T-helper 17 cell (primary cell): Measurements from ENCODE around the gene CYBA. TPM values are rescaled to one million over a fixed set of nuclear protein-coding genes. Genes with fewer than 3 reads are reported as not detected.

Experiments used
- ATAC-seq: fragments of 150-1000 bp; cut with Tn5 transposase; 2 replicates; pipeline ENCODE4 v1.10.0; 2021; ENCODE audit warnings: mild to moderate bottlenecking, moderate library complexity
- DNase-seq, 3 donors: peaks; one replicate each; pipeline versions ENCODE4 v3.0.0 to v3.0.0-alpha.2; 2020 to 2021
- H3K9me3 ChIP-seq: one replicate; pipeline ENCODE4 v1.7.0; 2013; ENCODE audit warnings: low read length, mild to moderate bottlenecking; ENCODE audit not compliant: control insufficient read depth, poor library complexity, severe bottlenecking
- H3K27ac Mint-ChIP-seq: one replicate; pipeline ENCODE4 v1.8.0; 2022; ENCODE audit warnings: mild to moderate bottlenecking, moderate library complexity, mixed read lengths
- H3K27me3 Mint-ChIP-seq: one replicate; pipeline ENCODE4 v1.8.0; 2022; ENCODE audit warnings: mixed read lengths
- H3K36me3 Mint-ChIP-seq: one replicate; pipeline ENCODE4 v1.8.0; 2022; ENCODE audit warnings: low read depth, mixed read lengths
- H3K4me1 Mint-ChIP-seq: one replicate; pipeline ENCODE4 v1.8.0; 2022; ENCODE audit warnings: mild to moderate bottlenecking, mixed read lengths
- H3K4me3 Mint-ChIP-seq: one replicate; pipeline ENCODE4 v1.8.0; 2022; ENCODE audit warnings: mild to moderate bottlenecking, moderate library complexity, mixed read lengths
- total RNA-seq, 4 donors: library from RNA in 2 of 4; stranded (reverse) in 2 of 4; gene quantifications; one replicate each; pipeline ENCODE4 v1.2.3 and lab custom pipeline; 2022 to 2026

CYBA gene
- total RNA-seq, 2 donors from 2014 or later = 346 to 383 TPM

DNA sequence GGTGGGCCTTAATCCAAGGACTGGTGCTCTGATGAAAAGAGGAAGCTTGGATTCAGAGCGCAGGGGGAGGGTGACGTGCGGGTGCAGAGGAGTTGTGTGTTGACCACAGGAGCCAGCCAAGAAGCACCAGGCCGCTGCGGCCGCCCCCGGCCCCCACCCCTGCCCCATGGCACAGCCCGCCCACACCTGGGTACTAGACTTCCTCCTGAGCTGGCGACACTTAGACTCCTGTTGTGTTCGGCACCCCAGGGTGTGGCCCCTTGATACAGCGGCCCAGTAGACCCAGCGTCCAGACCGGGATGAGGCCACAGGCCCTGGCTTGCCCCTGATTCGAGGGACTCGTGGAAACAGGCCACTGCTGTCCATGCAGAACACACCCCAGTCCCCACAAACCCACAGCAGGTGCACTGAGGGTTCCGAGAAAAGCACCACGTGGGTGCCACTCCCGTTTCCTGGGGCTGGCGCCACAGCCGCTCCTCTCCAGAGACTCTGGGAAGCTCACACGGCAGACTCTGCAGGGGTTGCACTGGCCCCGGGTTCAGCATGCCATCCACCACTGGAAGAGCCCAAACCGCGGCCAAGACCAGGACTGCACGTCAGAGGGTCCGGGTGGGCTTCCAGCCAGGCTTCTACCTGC is 41.2 kb upstream of the CYBA start:
- Mint-ChIP-seq H3K27ac (peak overlapping the region; percentile 93), H3K4me3 (peak overlapping the region; percentile 75), H3K36me3 (no peaks in the 10 kb centered on the region), H3K27me3 (no peaks in the 10 kb centered on the region), H3K4me1 (peaks cover 34% of the 10 kb centered on the region)
- ATAC-seq = peak; percentile 55
- DNase-seq = no peak
- no peaks in the 10 kb centered on the region for H3K9me3 ChIP-seq

DNA sequence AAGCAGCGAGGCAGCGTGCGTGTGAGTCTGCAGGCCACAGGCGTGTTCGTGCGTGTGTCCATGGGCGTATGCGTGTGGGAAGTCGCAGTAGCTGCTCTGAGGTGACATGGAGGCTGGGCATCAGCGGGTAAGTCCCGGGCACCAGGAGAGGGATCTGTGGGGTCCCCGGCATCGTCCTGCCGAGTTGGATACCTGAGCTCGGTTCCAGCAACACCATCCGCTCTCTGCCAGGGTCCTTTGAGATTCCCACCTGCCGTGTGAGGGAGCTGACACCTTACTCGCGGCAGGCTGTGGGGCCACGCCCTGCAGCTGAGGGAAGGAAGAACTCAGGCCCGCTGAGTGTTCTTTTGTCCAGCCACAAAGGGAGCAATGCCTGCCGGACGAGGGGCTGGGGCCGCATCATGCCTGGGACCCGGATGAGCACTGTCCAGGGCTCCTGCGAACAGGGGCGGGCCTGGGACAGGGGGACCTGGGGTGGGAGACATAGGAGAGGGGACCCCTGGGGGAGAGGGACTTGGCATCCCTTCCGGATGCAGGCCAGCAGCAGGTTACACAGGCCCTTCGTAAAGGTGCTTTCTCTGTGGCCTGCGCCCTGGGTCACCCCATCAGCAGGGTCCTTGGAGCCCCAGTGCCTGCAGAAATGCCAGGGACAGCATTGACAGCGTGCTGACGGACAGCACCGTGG is 40.4 kb upstream of the CYBA start:
- Mint-ChIP-seq H3K4me3 (peak overlapping the region; percentile 84), H3K36me3 (no peaks in the 10 kb centered on the region), H3K27me3 (no peaks in the 10 kb centered on the region), H3K4me1 (peaks cover 34% of the 10 kb centered on the region), H3K27ac (peak overlapping the region; percentile 93)
- no peaks in the 10 kb centered on the region for H3K9me3 ChIP-seq
- no peak for DNase-seq
- no peak for ATAC-seq

DNA sequence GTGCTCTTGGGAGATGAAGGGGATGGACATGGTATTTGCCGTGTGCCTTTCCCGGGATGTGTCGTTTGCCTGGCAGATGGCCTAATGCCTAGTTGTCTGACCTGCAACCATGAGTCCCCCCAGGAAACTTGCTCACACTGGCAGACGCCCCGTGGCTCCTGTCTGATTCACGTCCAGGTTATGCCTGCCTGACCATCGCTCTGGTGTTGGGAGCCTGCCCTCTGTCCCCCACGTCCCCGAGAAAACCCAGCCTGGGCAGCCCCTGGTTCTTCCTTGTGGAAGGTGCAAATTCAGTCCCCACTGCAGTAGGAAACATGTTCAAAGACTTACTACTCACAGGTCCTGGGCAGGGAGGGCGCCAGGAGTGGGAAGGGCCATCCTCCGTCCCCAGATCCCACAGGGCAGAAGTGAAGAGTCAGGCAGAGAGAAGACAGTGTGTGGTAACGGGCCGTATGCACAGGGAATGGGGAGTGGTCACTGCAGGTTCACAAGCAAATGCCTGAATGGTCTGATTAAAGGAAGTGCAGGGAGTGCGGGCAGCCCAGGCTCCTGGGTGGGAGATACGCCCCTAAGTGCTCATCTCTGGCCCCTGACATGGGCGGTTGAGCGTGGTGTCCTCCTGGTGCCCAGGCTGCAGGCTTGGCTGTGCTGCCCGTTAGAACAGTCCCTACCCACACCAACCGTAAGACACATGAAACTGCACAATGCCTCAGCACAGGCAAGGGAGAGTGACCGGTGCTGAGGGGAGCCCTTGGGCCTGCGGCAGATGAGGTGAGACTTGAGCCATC is 39.7 kb upstream of the CYBA start:
- DNase-seq (no peak), ATAC-seq (no peak)
- no peaks in the 10 kb centered on the region for H3K36me3 Mint-ChIP-seq
- no peaks in the 10 kb centered on the region for H3K9me3 ChIP-seq
- no peaks in the 10 kb centered on the region for H3K27me3 Mint-ChIP-seq
- peaks cover 34% of the 10 kb centered on the region for H3K4me1 Mint-ChIP-seq
- H3K27ac Mint-ChIP-seq = peak overlapping the region; percentile 93
- H3K4me3 Mint-ChIP-seq = peak overlapping the region; percentile 84

DNA sequence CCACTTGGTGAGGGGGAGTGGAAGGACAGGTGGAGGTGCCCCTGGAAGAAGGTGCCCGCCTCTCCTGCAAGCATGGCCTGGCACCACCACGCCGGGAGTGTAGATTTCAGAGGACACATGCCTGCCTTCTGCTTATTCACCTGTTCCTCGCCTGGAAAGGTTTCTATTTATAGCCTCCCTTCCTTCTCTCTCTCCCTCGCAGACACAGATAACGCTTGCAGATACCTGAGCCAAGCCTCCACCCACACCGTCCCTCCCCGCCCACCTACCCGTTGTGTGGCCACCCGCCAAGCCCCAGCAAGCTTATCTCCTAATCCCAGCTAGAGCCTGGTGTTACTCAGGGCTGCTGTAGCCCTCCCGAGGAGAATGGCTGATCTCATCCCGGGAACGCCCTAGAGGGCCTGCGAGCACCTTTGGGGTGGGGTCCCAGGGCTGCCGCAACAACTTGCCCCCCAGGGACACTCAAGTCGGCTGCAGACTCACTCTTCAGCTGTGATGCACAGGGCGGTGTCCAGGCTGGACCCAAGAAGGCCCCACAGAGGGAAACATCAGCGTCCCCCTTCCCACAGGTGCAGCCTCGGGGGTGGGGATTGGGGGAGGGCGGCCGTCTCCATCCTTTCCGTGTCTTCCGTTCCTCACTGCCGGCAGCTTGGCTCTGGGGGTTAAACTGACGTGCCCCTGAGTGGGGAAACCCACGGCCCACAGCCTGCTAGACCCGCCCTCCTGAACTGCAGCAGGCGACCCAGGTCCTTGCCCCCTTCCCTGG is 37.3 kb upstream of the CYBA start:
- Mint-ChIP-seq H3K27ac (no peak overlapping the region), H3K36me3 (no peaks in the 10 kb centered on the region), H3K4me3 (no peak overlapping the region), H3K4me1 (peaks cover 34% of the 10 kb centered on the region), H3K27me3 (no peaks in the 10 kb centered on the region)
- DNase-seq (no peak), ATAC-seq (no peak)
- no peaks in the 10 kb centered on the region for H3K9me3 ChIP-seq

DNA sequence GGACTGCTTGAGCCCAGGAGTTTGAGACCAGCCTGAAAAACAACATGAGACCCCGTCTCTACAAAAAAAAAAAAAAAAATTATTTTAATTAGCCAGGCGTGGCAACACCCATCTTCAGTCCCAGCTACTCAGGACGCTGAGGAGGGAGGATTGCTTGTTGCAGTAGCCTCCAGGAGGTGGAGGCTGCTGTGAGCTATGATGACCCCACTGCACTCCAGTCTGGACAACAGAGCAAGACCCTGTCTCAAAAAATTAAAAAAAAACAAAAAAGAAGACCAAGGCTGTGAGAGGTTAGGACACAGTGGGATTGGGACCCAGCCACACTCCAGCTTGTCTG is 36.8 kb upstream of the CYBA start:
- Mint-ChIP-seq H3K36me3 (no peaks in the 10 kb centered on the region), H3K4me1 (peaks cover 32% of the 10 kb centered on the region), H3K4me3 (no peak overlapping the region), H3K27ac (no peak overlapping the region), H3K27me3 (no peaks in the 10 kb centered on the region)
- DNase-seq (no peak), ATAC-seq (no peak)
- H3K9me3 ChIP-seq = no peaks in the 10 kb centered on the region

DNA sequence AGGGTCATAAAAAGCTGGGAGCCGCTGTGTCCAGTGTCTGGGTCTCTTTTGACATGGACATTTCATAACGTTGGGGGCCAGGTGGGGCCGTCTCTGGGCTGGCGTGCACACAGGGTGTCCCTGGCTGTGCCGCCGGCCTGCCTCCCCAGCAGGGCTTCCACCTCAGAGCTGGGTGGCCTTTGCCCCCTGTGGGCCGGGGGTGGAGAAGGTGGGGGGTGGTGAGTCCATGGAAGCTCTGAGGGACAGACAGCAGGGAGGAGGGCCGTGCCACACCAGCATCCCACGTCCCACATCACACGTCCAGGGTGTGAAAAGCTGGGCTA is 36.4 kb upstream of the CYBA start:
- Mint-ChIP-seq H3K4me3 (peak overlapping the region; percentile 5), H3K27me3 (no peaks in the 10 kb centered on the region), H3K4me1 (peaks cover 33% of the 10 kb centered on the region), H3K36me3 (no peaks in the 10 kb centered on the region), H3K27ac (no peak overlapping the region)
- DNase-seq (no peak), ATAC-seq (no peak)
- H3K9me3 ChIP-seq = no peaks in the 10 kb centered on the region

DNA sequence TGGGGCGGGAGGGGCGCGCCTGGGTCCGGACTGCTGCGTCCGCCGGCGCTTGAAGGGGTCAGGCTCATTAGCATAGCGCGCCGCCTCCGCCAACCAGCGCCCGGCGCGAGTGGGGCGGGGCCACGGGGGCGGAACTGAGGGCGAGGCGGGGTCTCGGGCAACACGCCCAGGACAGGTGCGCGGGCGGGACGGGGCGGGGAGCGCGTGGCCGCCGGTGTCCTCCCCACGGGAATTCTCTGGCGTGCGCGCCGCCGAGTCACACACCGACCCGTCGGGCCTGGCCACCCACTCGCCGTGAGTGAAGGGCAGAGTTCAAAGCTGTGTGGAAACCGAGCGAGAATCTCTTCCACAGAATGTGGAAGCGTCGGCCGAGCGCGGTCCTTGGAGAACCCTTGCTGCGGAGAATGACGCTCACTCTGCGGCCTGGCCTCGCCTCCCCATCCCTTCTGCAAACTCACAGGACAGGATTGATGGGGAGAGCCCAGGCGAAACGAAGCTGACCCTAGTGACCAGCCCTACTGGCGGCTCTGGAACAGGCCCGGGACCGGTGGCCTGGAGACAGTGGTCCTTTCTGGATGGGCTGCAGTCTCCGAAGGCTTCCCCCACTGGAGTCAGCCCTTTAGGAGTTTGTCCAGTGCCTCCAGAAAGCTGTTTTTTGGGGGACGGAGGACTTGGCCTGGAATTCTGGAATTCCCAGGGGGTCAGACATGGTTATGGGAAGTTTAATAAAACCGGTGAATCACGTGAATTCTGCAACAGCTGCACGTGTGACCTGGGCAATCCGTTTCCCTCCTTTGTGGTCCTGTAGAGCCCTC is 35.8 kb upstream of the CYBA start, which contains the start of gene SNAI3:
SNAI3 (minus strand) TSS at position 69 of the 815 bp plus-strand sequence. CDS start 101 bp downstream, outside the sequence.
- ATAC-seq = peak; percentile 86
- Mint-ChIP-seq H3K27ac (peak within 1 kb of the TSS; percentile 56), H3K4me1 (peaks cover 36% of the 10 kb centered on the region)

DNA sequence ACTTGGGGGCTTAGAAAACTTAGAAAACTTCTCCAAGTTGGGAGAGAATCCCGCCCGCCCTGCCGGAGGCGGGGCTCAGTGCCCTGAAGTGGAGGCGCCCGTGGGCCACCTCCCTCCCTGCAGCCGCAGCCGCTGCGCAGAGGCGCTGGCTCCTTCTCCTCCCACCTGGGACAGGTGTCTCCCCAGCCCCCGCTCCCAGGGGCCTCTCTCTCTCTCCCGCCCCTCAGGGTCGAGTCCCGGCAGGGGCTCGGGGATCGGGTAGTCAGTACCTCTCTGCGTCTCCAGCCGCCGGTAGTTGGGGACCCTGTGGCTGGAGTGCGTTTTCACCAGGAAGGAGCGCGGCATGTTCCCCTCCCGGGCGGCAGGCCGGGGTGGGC is 35.2 kb upstream of the CYBA start:
- H3K27me3 Mint-ChIP-seq = no peaks in the 10 kb centered on the region
- peaks cover 37% of the 10 kb centered on the region for H3K4me1 Mint-ChIP-seq
- ATAC-seq = peak; percentile 62
- DNase-seq = peak in 2 of 3 donors; percentile 53 to 57
- peak overlapping the region; percentile 87 for H3K4me3 Mint-ChIP-seq
- H3K36me3 Mint-ChIP-seq = no peaks in the 10 kb centered on the region
- no peaks in the 10 kb centered on the region for H3K9me3 ChIP-seq
- peak overlapping the region; percentile 11 for H3K27ac Mint-ChIP-seq

More for the DNA sequence above, 35.8 kb upstream of the CYBA start, which contains the start of gene SNAI3:
- H3K27me3 Mint-ChIP-seq = no peaks in the 10 kb centered on the region
- no peaks in the 10 kb centered on the region for H3K36me3 Mint-ChIP-seq
- peak; percentile 79 to 87 (median 85) for DNase-seq
- peak within 1 kb of the TSS; percentile 87 for H3K4me3 Mint-ChIP-seq
- no peaks in the 10 kb centered on the region for H3K9me3 ChIP-seq

DNA sequence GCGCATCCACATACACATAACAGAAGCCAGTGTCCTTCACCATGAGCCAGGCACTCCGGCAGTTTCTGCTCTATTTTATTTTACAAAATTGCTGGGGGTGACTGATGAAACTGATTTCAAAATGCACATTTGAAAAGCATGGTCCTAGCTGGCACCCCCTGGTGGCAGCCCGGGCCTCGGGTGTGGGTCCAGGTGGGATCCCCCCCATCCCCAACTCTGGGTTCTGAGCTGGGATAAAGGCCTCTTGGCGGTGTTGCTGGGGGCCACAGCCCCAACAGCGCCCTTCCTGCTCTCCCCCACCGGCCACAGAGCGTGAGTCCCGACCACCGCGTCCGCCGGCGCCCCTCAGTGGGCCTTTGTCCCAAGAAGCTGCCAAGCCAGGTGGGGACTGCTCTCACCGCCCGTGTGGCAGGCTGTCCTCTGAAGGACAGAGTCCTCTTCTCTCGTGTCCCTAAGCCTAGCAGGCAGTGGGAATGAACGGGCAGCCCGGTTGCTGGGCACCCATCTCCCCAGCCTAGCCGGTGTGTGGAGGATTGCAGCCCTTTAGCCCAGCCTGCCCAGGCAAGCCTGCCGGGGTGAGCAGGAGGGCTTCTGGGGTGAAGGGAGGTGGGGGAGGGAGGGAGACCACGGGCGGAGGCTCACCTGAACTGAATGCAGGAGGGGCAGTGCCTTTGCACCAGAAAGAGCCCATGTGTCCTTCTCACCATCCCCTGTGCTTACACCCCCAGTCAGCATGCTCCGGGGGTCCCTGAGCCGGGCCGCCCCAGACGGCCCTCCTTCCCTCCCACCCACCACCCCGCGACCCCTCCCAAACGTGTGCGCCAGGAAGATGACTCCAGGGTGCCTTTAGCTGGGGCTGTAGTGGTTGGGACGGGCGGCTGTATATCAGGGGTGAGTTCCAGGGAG is 34.6 kb upstream of the CYBA start:
- peak; percentile 25 for ATAC-seq
- no peaks in the 10 kb centered on the region for H3K9me3 ChIP-seq
- Mint-ChIP-seq H3K4me1 (peaks cover 35% of the 10 kb centered on the region), H3K27me3 (no peaks in the 10 kb centered on the region), H3K36me3 (no peaks in the 10 kb centered on the region), H3K4me3 (peak overlapping the region; percentile 87), H3K27ac (peak overlapping the region; percentile 56)
- DNase-seq = peak in 1 of 3 donors; percentile 52

DNA sequence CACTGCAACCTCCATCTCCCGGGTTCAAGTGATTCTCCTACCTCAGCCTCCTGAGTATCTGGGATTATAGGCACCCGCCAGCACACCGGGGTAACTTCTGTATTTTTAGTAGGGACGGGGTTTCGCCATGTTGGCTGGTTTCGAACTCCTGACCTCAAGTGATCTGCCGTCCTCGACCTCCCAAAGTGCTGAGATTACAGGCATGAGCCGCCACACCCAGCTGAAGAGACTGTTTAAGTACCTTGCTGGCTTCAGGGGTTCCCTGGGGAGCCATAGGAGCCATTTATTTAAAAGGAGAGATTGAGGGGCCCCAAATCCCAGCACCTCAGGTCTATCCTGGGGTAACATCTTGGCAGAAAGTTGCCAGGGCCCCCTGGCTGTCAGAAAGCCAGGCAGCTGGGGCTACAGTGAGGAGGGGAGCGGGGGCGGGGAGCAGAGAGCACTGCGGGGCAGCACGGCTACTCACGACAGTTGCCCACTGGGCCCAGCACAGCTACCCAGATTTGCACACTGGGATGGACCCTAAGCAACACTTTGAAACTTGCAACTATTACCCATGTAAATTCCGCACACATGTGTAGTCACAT is 33.8 kb upstream of the CYBA start:
- no peaks in the 10 kb centered on the region for H3K27me3 Mint-ChIP-seq
- H3K4me1 Mint-ChIP-seq = peaks cover 34% of the 10 kb centered on the region
- ATAC-seq (no peak), DNase-seq (no peak)
- peak overlapping the region; percentile 87 for H3K4me3 Mint-ChIP-seq
- H3K36me3 Mint-ChIP-seq = no peaks in the 10 kb centered on the region
- peak overlapping the region; percentile 56 for H3K27ac Mint-ChIP-seq
- no peaks in the 10 kb centered on the region for H3K9me3 ChIP-seq

DNA sequence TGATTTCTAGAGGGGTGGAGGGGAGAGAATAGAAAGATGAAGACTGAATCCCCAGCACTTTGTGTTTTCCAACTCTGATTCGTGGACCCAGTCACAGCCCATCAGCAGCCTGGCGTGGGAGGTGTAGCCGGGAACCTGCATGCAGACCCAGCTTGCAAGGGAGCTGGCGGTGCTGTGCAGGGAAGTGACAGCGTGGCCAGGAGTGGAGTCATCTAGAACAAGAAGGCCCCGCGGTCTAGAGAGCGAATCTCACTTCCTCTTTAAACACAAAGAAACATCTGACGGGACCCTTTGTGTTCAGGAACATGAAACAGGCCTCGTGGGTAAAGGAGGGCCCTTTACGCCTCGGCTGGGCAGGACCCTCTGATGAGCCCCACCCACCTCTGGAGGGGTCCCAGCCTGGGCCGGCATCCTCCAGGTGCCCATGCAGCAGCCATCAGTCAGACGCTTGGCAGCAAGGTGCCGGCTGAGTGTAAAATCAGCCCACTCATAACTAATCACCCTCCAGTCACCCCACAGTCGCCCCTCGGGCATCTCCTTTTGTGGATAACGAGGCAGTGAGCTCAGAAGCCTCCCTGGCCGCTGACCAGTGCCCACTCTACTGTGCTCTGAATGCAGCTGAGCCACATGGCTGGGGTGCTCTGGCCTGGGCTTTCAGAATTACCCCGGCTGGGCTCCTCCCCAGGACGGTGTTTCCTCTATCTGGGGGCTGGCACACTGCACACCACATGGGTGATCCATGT is 31.0 kb upstream of the CYBA start:
- DNase-seq = peak in 1 of 3 donors; percentile 38
- peaks cover 27% of the 10 kb centered on the region for H3K4me1 Mint-ChIP-seq
- no peaks in the 10 kb centered on the region for H3K9me3 ChIP-seq
- no peaks in the 10 kb centered on the region for H3K27me3 Mint-ChIP-seq
- peak overlapping the region; percentile 79 for H3K4me3 Mint-ChIP-seq
- peak overlapping the region; percentile 88 for H3K27ac Mint-ChIP-seq
- ATAC-seq = peak; percentile 56
- no peaks in the 10 kb centered on the region for H3K36me3 Mint-ChIP-seq
